Measurements from ENCODE around the gene DPF3. TPM values are rescaled to one million over a fixed set of nuclear protein-coding genes. Genes with fewer than 3 reads are reported as not detected.

DPF3 gene
- total RNA-seq, 4 donors from 2014 or later: 0.39 to 3.4 (median 1.6) TPM

DNA sequence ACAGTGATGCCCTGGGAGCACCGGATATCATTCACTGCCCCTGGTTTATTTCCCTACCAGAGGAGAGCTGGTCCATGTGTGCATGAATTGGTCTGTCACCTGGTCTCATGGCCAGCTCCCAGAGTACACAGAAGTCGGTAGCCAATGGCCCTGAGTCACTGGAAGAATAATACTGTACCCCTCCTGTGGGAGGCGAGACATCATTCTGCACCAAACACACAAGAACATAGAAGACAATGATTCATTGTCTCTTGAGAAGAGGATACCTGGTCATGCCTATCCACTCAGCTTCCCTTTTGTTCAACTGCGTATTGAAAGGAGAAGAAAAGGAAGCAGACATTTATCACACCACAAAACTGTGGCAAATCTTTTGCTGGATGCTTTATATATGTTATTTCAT, 216.2 kb downstream of the DPF3 start:
- TF ChIP-seq POLR2AphosphoS5 (IDR thresholded peaks at IDR 0.05) (no peak), EP300 (IDR thresholded peaks at IDR 0.05) (no peak), POLR2A (IDR thresholded peaks at IDR 0.05) (no peak)
- TF ChIP-seq, protein P1, sequence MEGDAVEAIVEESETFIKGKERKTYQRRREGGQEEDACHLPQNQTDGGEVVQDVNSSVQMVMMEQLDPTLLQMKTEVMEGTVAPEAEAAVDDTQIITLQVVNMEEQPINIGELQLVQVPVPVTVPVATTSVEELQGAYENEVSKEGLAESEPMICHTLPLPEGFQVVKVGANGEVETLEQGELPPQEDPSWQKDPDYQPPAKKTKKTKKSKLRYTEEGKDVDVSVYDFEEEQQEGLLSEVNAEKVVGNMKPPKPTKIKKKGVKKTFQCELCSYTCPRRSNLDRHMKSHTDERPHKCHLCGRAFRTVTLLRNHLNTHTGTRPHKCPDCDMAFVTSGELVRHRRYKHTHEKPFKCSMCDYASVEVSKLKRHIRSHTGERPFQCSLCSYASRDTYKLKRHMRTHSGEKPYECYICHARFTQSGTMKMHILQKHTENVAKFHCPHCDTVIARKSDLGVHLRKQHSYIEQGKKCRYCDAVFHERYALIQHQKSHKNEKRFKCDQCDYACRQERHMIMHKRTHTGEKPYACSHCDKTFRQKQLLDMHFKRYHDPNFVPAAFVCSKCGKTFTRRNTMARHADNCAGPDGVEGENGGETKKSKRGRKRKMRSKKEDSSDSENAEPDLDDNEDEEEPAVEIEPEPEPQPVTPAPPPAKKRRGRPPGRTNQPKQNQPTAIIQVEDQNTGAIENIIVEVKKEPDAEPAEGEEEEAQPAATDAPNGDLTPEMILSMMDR (IDR thresholded peaks at IDR 0.05): no peak
- 86% methylated on average over 4 of the region's 4 CpGs for WGBS
- no peaks in the 10 kb centered on the region for H3K4me1 ChIP-seq

DNA sequence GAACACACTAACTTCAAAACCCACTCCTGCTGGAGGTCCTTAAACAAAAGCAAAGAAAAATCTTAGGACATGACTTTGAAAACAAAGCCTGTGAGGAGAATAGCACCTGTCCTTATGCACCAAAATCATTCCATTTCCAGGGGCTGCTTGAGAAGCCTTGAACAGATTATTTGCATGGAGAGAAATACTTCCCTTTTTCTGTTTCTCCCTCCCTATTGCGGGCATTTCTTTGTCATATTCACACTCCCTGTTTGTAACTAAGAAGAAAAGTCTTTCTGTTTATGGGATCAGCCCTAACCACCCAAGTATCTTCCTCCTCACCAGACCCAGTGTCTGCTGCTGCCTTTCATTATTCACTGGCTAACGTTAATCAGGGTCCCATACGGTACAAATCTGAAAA, 218.8 kb downstream of the DPF3 start:
- Histone ChIP-seq H3K9me3 (no peaks in the 10 kb centered on the region), H3K4me1 (no peaks in the 10 kb centered on the region), H3K36me3 (no peaks in the 10 kb centered on the region), H3K27me3 (peaks cover 8% of the 10 kb centered on the region), H3K4me3 (no peak overlapping the region), H3K27ac (no peak overlapping the region)
- no peak for TF ChIP-seq POLR2A (IDR thresholded peaks at IDR 0.05)
- TF ChIP-seq EP300 (IDR thresholded peaks at IDR 0.05): no peak
- TF ChIP-seq, protein P1 (IDR thresholded peaks at IDR 0.05): no peak
- TF ChIP-seq POLR2AphosphoS5 (IDR thresholded peaks at IDR 0.05): no peak
- WGBS: 62% methylated on average over 3 of the region's 3 CpGs
- no peak for DNase-seq (ENCODE audit: low spot score in 2 of 2)

More for the DNA sequence above, 216.2 kb downstream of the DPF3 start:
- Histone ChIP-seq H3K36me3 (no peaks in the 10 kb centered on the region), H3K27ac (no peak overlapping the region), H3K27me3 (peaks cover 8% of the 10 kb centered on the region), H3K4me3 (no peak overlapping the region), H3K9me3 (no peaks in the 10 kb centered on the region)
- no peak for DNase-seq (ENCODE audit: low spot score in 2 of 2)

DNA sequence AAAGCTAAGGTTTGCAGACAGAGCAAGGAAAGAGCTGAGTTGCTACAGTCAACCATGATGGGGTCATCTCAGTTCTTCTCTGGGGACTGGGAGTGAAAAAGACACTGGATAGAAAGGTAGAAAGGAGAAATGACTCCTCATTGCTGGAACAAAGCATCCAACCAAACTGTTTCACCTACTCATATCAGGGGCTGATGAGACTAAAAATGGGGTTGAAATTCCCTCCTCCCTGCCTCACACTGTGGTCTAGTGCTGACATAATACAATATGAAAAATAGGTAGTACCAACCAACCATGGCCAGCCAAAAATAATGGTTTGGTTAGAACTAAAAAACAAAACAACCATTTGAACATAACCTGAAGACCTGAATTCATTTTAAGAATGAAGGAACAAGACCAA, 220.7 kb downstream of the DPF3 start:
- H3K27ac ChIP-seq: no peak overlapping the region
- no peaks in the 10 kb centered on the region for H3K9me3 ChIP-seq
- no peak for TF ChIP-seq EP300 (IDR thresholded peaks at IDR 0.05)
- TF ChIP-seq POLR2A (IDR thresholded peaks at IDR 0.05): no peak
- TF ChIP-seq, protein P1 (IDR thresholded peaks at IDR 0.05): no peak
- TF ChIP-seq POLR2AphosphoS5 (IDR thresholded peaks at IDR 0.05): no peak
- no peak overlapping the region for H3K4me3 ChIP-seq
- DNase-seq (ENCODE audit: low spot score in 2 of 2): no peak
- H3K36me3 ChIP-seq: no peaks in the 10 kb centered on the region
- H3K4me1 ChIP-seq: no peaks in the 10 kb centered on the region
- H3K27me3 ChIP-seq: no peaks in the 10 kb centered on the region

DNA sequence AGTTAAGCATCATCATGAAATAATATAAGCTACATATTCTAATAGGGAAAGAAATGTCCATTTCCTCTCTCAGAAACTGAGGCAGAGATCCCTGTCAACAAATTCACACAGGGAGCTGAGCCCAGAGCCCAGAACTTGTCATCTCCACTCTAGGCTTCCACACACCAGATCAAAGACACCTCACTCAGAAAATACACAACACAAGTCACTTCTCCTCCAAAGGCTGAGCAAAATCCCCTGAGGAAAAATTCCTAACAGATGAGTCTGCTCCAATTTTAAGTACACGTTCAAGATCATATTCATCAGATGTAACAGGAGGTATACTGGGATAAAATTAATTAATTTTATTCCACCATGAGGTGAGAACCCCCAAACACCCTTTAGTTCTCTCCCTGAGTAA, 227.3 kb downstream of the DPF3 start:
- no peaks in the 10 kb centered on the region for H3K4me1 ChIP-seq
- TF ChIP-seq EP300 (IDR thresholded peaks at IDR 0.05): no peak
- no peak for TF ChIP-seq POLR2AphosphoS5 (IDR thresholded peaks at IDR 0.05)
- TF ChIP-seq, protein P1 (IDR thresholded peaks at IDR 0.05): no peak
- TF ChIP-seq POLR2A (IDR thresholded peaks at IDR 0.05): no peak
- no peak for DNase-seq (ENCODE audit: low spot score in 2 of 2)
- no peak overlapping the region for H3K27ac ChIP-seq
- no peaks in the 10 kb centered on the region for H3K27me3 ChIP-seq
- no peaks in the 10 kb centered on the region for H3K36me3 ChIP-seq
- no peak overlapping the region for H3K4me3 ChIP-seq
- WGBS: 0% methylated on average over 1 of the region's 1 CpG
- H3K9me3 ChIP-seq: no peaks in the 10 kb centered on the region

DNA sequence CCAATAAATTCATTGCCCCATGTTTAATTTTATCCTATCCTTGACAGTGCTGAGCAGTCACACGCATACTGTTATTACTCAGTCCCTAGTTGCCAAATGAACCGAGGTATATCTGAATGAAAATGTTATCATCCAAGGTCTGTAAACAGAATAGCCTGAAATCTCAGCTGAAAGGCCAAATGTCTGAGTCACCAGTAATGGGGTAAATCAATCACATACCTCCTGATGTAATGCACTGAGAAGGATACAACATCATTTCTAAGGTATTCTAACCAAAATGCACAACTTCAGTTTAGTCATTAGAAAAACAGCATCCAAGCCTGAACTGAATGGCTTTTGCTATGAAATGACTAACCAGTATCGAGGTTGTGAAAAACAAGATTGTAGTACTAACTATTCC, 228.6 kb downstream of the DPF3 start:
- Histone ChIP-seq H3K27me3 (no peaks in the 10 kb centered on the region), H3K27ac (no peak overlapping the region)
- WGBS: 53% methylated on average over 3 of the region's 3 CpGs

More for the DNA sequence above, 228.6 kb downstream of the DPF3 start:
- no peaks in the 10 kb centered on the region for H3K36me3 ChIP-seq
- no peak overlapping the region for H3K4me3 ChIP-seq
- TF ChIP-seq POLR2AphosphoS5 (IDR thresholded peaks at IDR 0.05): no peak
- no peak for TF ChIP-seq POLR2A (IDR thresholded peaks at IDR 0.05)
- TF ChIP-seq, protein P1 (IDR thresholded peaks at IDR 0.05): no peak
- TF ChIP-seq EP300 (IDR thresholded peaks at IDR 0.05): no peak
- H3K9me3 ChIP-seq: no peaks in the 10 kb centered on the region
- H3K4me1 ChIP-seq: no peaks in the 10 kb centered on the region
- DNase-seq (ENCODE audit: low spot score in 2 of 2): no peak

Measured in suprapubic skin (tissue), 4 donors.